NOMO-1 treated with DMSO at 0.1 percent for 48 hours (cell line): ENCODE measurements around the gene VDAC1.
A peak's percentile ranks its signal among the peaks of the same experiment; 100 is the strongest.

Source experiments
- DNase-seq: peaks from one replicate; lab custom pipeline; 2025; ENCODE audit not compliant: unreplicated experiment; lab: John Stamatoyannopoulos, UW

The VDAC1 gene

GRCh38 chr5:134025786-134026185, 21.0 kb upstream of the VDAC1 start:
- no peak for DNase-seq

- DNase-seq, result no peak
These were observed 20.0 kb upstream of the VDAC1 start for GRCh38 chr5:134024811-134025210.

- DNase-seq, result no peak
These were observed 17.6 kb upstream of the VDAC1 start for GRCh38 chr5:134022333-134022732.

GRCh38 chr5:134020188-134020587, 15.4 kb upstream of the VDAC1 start:
- DNase-seq, result peak; percentile 3

DNA sequence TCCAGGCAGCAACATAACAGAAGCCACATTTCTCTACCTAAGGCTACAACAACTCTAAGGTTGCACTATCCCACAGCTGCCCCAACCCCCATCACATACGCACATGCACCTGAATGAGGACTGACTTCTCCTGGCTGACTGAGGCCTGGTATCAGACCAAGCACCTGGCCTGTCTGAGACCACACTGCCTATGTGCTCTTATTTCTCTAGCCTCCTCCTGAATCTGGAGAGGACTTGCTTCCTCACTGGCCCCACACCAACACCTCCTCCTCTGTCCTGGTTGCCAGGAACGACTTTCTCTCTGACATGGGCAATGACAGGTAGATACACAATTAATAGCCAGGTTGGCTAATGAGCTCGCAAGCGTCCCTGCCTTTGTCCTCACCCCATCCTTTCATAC, 14.9 kb upstream of the VDAC1 start:
- DNase-seq, result no peak

DNA sequence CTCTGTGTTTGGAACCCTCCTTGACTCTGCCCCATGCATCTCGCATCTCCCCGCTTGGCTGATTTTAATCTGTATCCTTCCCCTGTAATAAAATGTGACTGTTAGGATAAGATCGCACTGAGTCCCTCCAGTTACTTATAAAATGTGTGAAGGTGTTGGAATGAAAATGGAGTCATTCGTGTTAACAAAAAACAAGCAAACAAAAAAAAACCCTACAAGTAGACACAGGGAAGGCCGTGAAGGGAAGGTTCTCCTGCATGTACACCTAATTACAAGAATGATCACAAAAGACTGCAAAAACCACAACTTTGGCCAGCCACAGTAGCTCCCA, 14.2 kb upstream of the VDAC1 start:
- DNase-seq, result no peak

DNA sequence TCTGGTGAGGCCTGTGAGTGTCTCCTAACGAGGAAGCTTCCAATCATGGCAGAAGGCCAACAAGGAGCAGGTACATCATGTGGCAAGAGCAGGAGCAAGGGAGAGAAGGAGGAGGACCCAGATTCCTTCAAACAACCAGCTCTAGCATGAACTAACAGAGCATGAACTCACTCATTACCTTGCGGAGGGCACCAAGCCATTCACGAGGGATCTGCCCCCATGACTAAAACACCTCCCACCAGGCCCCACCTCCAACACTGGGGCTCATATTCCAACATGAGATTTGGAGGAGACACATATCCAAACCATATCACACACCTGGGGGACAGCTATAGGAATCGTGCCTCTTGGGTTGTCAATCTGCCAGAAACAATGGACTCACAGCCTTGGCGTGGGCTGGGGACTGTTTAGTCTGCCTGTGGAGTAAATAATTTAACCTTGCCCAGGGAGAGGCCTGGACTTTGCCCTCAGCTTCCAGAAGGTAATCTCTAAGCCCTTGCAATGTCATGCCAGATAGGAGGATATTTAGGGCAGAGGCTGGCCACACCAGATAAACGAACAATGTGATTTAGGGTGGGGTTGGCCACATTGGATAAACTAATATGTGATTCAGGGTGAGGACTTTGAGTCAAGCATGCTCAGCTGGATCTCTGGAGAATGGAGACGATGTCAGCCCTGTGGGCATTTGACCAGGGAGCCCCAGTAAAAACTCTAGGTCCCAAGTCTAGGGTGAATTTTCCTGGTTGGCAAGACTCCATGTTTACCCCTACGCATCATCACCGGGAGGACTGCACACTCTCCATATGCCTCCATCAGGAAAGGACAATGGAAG, 13.6 kb upstream of the VDAC1 start:
- no peak for DNase-seq

- no peak for DNase-seq
These were observed 3.5 kb upstream of the VDAC1 start for GRCh38 chr5:134008266-134008749.

DNA sequence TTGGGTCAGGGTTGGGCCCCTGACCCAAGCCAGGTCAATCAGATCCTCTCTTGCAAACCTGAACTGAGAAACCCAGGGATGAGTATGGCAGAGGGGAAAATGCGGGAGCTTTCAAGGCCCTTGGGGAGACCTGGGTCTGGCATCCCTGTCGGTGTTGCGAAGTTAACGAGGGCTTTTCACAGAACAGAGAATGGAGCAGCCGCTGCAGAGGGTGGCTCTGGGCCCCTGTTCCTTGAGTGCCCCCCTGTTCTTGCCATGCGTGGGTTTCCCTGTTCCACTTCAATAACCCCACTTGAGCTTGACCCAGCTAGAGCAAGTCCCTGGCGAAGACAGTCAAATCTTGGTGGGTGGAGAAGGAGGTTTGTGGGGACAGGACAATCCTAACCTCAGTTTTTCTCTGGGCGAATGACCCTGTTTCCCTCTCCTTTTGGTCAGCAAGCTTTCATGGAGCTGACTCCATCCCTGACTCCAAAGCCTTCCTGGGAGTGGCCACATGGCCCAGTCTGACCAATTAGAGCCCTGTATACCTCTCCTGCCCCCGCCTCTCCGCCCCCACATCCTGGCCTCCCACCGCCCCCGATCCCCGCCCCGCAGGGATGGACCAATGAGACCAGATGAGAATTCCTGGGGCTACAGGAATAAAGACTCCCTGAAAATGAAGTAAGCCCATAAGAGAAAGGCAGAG, 2.9 kb upstream of the VDAC1 start:
- no peak for DNase-seq

DNA sequence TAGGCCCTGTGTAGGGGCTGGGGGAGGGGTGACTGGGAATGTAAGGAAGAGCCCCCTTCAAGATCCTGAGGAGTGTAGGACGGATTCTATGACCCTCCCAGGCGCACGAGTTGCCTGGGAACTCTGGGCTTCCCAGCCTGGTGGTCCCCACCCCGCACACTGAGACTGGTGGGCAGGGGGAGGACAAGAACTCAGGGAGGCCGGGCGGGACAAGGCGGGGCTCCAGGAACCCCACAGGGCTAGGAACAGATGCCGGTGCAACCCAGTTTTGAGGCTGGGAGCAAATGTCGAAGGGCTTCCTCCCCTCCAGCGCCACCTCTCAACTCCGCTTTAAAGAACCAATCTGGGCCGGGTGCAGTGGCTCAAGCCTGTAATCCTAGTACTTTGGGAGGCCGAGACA, 1.3 kb upstream of the VDAC1 start:
- DNase-seq, result no peak

DNA sequence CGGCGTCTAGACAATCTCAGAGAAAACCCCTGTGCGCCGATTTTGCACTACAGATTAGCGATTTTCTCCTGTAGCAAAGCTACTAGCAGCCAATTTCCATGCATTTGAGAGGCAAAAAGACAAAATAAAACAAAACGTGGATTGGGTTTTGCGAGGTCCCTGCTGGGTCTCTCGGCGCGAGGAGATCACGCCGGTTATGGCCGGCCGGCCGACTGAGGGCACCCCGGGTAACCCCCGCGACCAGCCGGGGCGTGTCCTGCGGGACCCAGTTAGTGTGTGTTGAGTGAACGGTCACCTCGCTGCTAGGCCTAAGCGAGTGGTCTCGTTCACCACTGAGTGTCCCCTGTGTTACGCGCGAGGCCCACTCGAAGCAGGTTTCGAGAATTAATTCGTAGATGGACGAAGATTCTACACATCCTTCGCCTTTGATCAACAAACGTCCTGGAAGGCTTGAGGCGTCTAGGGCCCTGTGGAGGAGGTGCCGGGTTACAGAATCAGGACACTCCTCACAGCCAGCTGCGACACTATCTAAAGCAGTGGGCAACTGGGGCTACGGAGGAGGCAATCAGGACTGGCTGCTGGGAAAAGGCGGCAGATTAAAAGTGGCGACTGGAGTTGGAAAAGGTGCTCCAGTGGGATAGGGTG, 764 bp upstream of the VDAC1 start:
- DNase-seq, result no peak

GRCh38 chr5:134003817-134004625, 754 bp downstream of the VDAC1 start:
- peak; percentile 17 for DNase-seq

DNA sequence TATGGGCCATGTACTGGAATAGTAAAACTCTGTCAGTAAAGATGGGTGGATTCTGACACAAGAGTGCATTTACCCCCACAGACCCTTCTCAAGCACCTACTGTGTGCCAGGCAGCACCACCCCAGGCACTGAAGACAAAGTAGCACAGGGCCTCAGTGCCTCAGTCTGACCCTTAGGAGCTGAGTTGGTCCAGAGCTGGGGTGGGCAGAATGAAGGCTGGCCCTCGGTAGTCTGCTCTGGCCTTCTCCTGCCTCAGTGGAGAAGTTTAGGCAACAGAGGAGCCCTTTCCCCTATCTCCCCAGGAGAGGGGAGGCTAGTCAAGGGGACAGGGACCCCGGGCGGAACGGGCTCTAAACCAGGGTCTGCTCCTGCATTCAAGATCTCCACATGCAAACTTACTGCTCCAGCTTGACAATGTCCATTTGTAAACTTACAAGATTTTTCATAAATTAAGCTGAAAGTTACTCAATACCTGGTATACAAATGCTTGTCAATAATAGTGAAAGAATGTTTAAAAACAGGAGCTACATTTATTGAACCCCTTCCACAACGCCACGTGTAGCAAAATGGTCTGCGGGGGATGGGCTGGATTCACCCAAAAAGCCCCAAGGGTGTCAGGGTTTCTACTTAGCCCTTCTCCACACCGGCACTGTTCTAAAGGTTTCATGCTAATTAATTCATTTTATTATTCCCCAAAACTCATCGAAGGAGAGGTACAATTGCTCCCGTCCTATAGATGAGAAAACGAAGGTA, 1.5 kb downstream of the VDAC1 start:
- no peak for DNase-seq

- no peak for DNase-seq
These were observed 2.6 kb downstream of the VDAC1 start for GRCh38 chr5:134001938-134002731.

DNA sequence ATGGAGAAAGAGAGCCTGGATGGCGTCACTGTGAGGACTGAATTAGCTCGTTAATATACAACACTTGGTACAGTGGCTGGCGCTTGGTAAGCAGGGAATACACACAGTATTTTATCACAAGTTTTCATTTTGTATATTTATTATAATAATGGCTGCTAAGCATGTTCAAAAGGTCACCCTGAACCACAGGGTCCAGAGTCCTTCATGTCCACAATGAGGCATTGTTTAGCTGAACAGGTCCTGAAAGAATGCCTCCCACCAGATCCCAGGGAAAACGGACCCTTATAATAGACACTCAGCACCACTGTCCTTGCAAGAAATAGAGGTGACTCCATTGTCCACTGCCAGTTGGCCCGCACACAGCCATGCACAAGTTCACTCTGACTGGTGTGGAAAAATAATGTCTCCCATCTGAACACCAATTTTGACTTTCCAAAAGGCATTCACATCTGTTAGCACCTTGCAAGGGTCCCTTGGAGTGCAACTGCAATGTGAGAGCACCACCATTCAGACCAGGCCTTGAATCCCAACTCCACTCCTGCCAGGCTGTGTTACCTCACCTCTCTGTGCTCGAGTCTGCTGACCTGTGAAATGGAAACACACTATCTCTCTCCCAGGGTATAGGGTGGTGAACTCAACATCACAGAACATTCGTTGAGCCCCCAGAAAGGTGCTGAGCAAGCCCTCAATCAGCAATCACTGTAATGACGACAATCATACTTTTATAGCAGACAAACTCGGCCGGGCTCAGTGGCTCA, 3.9 kb downstream of the VDAC1 start:
- DNase-seq, result no peak

- no peak for DNase-seq
These were observed 4.7 kb downstream of the VDAC1 start for GRCh38 chr5:134000091-134000511.

- DNase-seq, result no peak
These were observed 6.0 kb downstream of the VDAC1 start for GRCh38 chr5:133998807-133999206.

DNA sequence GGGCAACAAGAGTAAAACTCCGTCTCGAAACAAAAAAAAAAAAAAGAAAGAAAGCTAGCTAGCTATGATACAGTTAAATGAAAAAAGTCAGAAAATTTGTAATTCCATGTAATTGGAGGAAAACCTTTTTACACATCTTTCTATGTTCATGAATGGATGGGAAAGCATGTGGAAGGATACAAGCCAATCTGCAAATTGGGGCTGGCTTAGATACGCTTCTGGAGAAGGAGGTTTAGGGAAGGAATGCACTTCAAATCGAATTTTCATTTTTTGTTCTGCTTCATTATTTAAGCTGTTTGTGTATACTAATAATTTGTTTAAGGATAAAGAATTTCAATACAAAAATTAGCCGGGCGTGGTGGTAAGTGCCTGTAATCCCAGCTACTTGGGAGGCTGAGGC, 6.7 kb downstream of the VDAC1 start:
- DNase-seq, result no peak

- peak; percentile 1 for DNase-seq
These were observed 8.0 kb downstream of the VDAC1 start for GRCh38 chr5:133996683-133997252.
